ENCODE data around the gene GPAT3.
"Not testable (repeated sequence)": the region's sequence is repeated elsewhere in the genome, so short reads cannot be mapped to it uniquely, and the experiment has no call there.

GPAT3 gene

GRCh38 chr4:83489711-83490326, 46.1 kb upstream of the GPAT3 start:
- no peak for ATAC-seq
- TF ChIP-seq ZNF8 (CRISPR knock-in tag; IDR thresholded peaks at IDR 0.05) (no peak), OSR1 (CRISPR knock-in tag; IDR thresholded peaks at IDR 0.05) (no peak), ZC3H10 (CRISPR knock-in tag; IDR thresholded peaks at IDR 0.05) (no peak), CSRNP3 (CRISPR knock-in tag; IDR thresholded peaks at IDR 0.05) (no peak), PATZ1 (CRISPR knock-in tag; IDR thresholded peaks at IDR 0.05; ENCODE audit: borderline replicate concordance) (no peak), TOX (CRISPR knock-in tag; IDR thresholded peaks at IDR 0.05; ENCODE audit: borderline replicate concordance) (no peak), GLIS3 (CRISPR knock-in tag; IDR thresholded peaks at IDR 0.05) (no peak)

- peak; percentile 83 for ATAC-seq
These were observed 44.9 kb upstream of the GPAT3 start for GRCh38 chr4:83490876-83491450.

DNA sequence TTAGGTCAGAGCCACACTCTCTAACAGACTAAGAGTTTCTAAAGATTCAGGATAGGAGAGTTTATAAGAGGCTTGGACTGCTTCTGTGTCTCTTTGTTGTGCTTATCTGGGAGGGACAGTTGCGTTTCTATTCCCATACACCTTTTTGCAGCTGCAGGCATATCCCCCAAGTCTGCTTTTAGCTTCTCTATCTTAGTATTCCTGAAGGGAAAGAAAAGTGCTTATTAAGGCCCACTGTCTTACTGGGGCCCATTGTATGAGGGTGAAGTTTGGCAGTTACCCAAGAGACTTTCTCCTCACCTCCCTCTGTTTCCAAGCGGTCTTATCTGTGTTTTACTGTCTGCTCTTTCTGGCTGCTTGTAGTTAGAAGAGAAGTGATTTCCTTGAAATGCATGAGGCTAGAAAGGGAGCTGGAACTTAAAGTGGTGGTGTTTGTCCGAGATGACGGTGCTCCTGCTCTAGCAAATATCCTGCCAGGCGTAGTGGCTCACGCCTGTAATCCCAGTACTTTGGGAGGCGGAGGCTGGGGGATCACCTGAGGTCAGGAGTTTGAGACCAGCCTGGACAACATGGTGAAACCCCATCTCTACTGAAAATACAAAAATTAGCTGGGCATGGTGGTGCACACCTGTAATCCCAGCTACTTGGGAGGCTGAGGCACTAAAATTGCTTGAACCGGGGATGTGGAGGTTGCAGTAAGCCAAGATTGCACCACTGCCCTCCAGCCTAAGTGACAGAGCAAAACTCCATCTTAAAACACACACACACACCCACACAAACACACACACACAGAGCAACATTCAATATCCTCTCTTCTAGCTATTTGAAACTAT, 39.6 kb upstream of the GPAT3 start:
- ATAC-seq = not testable (repeated sequence)

More at GRCh38 chr4:83490876-83491450, 44.9 kb upstream of the GPAT3 start:
- no peak for TF ChIP-seq ZC3H10 (CRISPR knock-in tag; IDR thresholded peaks at IDR 0.05)

DNA sequence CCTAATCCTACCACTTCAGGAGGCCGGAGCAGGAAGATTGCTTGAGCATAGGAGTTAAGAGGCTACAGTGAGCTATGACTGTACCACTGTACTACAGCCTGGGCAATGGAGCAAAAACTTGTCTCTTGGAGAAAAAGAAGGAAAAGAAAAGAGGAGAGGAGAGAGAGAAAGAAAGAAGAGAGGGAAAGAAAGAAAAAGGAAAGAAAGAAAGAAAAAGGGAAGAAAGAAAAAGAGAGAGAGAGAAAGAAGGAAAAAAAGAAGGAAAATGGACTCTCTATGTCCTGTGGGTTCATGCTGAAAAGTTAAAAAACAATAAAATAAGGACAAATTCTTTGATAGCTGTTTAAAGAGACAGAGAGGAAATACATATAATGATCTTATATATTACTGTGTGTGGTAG, 37.7 kb upstream of the GPAT3 start:
- ATAC-seq = no peak
- TF ChIP-seq PPARA (CRISPR knock-in tag; IDR thresholded peaks at IDR 0.05; ENCODE audit: borderline replicate concordance) = no peak
- no peak for TF ChIP-seq BACH2 (CRISPR knock-in tag; IDR thresholded peaks at IDR 0.05; ENCODE audit: borderline replicate concordance)
- TF ChIP-seq CSRNP3 (CRISPR knock-in tag; IDR thresholded peaks at IDR 0.05) = no peak
- no peak for TF ChIP-seq TOX (CRISPR knock-in tag; IDR thresholded peaks at IDR 0.05; ENCODE audit: borderline replicate concordance)

- not testable (repeated sequence) for ATAC-seq
These were observed 34.2 kb upstream of the GPAT3 start for GRCh38 chr4:83501671-83502070.

DNA sequence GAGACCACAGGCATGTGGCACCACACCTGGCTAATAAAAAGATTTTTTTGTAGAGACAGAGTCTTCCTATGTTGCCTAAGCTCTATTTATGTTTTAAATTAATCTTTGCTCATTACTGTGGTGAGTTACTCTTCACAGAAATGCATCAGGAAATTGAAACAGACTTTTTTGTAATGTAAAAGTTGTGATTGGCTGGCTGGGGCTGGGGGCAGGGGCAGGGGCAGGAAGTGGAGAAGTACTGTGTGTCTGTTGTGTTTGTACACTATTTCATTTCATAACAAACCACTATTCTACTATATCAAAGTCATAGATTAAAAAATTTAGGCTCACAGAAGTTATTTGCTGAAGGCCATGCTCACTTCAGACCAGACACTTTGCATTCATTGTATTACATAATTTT, 31.9 kb upstream of the GPAT3 start:
- ATAC-seq = no peak
- TF ChIP-seq ZNF8 (CRISPR knock-in tag; IDR thresholded peaks at IDR 0.05) (no peak), ZNF70 (CRISPR knock-in tag; IDR thresholded peaks at IDR 0.05) (no peak), ESRRG (CRISPR knock-in tag; IDR thresholded peaks at IDR 0.05) (no peak), ZNF565 (CRISPR knock-in tag; conservative IDR thresholded peaks at IDR 0.05; ENCODE audit: low read depth) (no peak), ZC3H10 (CRISPR knock-in tag; IDR thresholded peaks at IDR 0.05) (no peak), SNAI2 (CRISPR knock-in tag; IDR thresholded peaks at IDR 0.05) (no peak), ZFP3 (CRISPR knock-in tag; IDR thresholded peaks at IDR 0.05) (no peak), POU6F1 (CRISPR knock-in tag; IDR thresholded peaks at IDR 0.05; ENCODE audit: borderline replicate concordance, low read depth) (no peak), OSR1 (CRISPR knock-in tag; IDR thresholded peaks at IDR 0.05) (no peak), TCF4 (CRISPR knock-in tag; IDR thresholded peaks at IDR 0.05; ENCODE audit: borderline replicate concordance) (no peak), CREB5 (CRISPR knock-in tag; IDR thresholded peaks at IDR 0.05; ENCODE audit: low read depth) (no peak)
